B cell (primary cell): ENCODE results near the gene SCOC. TPM values are rescaled to one million over a fixed set of nuclear protein-coding genes. Genes with fewer than 3 reads are reported as not detected.

Source experiments
- ATAC-seq: fragments of 200-7000 bp; cut with Tn5 transposase; one replicate; pipeline ENCODE4 v1.10.0; 2021; ENCODE audit warnings: low read depth, mild to moderate bottlenecking, moderate number of reproducible peaks, moderate library complexity
- CTCF ChIA-PET: fragments of 350-600 bp; sonication (Branson Sonifier 250); formaldehyde crosslinking; loops from one replicate; lab custom pipeline; 2021; ENCODE audit warnings: antibody characterized with exemption, inconsistent platforms; lab: Charles Lee
- POLR2A ChIA-PET: fragments of 350-600 bp; sonication (Branson Sonifier 250); formaldehyde crosslinking; loops from one replicate; lab custom pipeline; 2021; ENCODE audit warnings: antibody characterized with exemption; lab: Charles Lee
- DNase-seq: peaks from one replicate; pipeline ENCODE4 v3.0.0; 2013
- H2AFZ ChIP-seq: 2 replicates; pipeline ENCODE4 v1.6.1; 2012; ENCODE audit warnings: mild to moderate bottlenecking, low read depth, low read length; ENCODE audit not compliant: insufficient read depth, poor library complexity, severe bottlenecking
- H3K27ac ChIP-seq, 2 donors: 1 replicate in 1 of 2; 2 replicates in 1 of 2; pipeline ENCODE4 v1.5.1; 2012 to 2013; ENCODE audit warnings: low read length in 2 of 2, mild to moderate bottlenecking in 2 of 2, moderate library complexity in 1 of 2
- H3K27me3 ChIP-seq, 4 experiments: fragments of 200-600 bp in 1 of 4; sonication (generic) in 1 of 4; replicated peaks in 1 of 4; 1 replicate in 2 of 4; 2 replicates in 2 of 4; pipeline versions ENCODE4 v1.6.1 to v1.7.0; 2013 to 2016; ENCODE audit warnings: low read length in 3 of 4, mild to moderate bottlenecking in 2 of 4, mixed read lengths in 1 of 4, moderate library complexity in 1 of 4; ENCODE audit not compliant: insufficient read depth in 4 of 4, control insufficient read depth in 3 of 4; ENCODE audit errors: control extremely low read depth in 1 of 4
- H3K36me3 ChIP-seq, 2 experiments: replicated peaks in 1 of 2; 1 replicate in 1 of 2; 2 replicates in 1 of 2; pipeline versions ENCODE4 v1.6.1 to v1.7.1; 2013; ENCODE audit warnings: low read length in 1 of 2; ENCODE audit not compliant: insufficient read depth in 2 of 2, control insufficient read depth in 1 of 2; ENCODE audit errors: control extremely low read depth in 1 of 2, extremely low read depth in 1 of 2
- H3K4me1 ChIP-seq, 2 donors: fragments of 200-600 bp in 1 of 2; sonication (generic) in 1 of 2; 1 replicate in 1 of 2; 2 replicates in 1 of 2; pipeline versions ENCODE4 v1.5.1 to v1.6.1; 2013 to 2017; ENCODE audit warnings: low read length in 2 of 2; ENCODE audit not compliant: control insufficient read depth in 2 of 2, insufficient read depth in 2 of 2
- H3K4me2 ChIP-seq: replicated peaks from 2 replicates; pipeline ENCODE3; 2012; ENCODE audit warnings: mild to moderate bottlenecking, low read depth, low read length; ENCODE audit not compliant: poor library complexity, severe bottlenecking
- H3K4me3 ChIP-seq, 5 experiments: fragments of 200-600 bp in 1 of 5; sonication (generic) in 1 of 5; 1 replicate in 3 of 5; 2 replicates in 2 of 5; pipeline versions ENCODE4 v1.5.1 to v1.7.0; 2011 to 2016; ENCODE audit warnings: low read length in 4 of 5, mild to moderate bottlenecking in 4 of 5, low read depth in 2 of 5, control low read depth in 1 of 5, moderate library complexity in 1 of 5; ENCODE audit not compliant: insufficient read depth in 1 of 5; ENCODE audit errors: control extremely low read depth in 1 of 5, extremely low read depth in 1 of 5
- H3K79me2 ChIP-seq: fragments of 200-600 bp; sonication (generic); one replicate; pipeline ENCODE4 v1.6.0; 2016; ENCODE audit warnings: low read length; ENCODE audit not compliant: control insufficient read depth, insufficient read depth
- H3K9ac ChIP-seq: fragments of 200-600 bp; sonication (generic); 2 replicates; pipeline ENCODE4 v1.6.1; 2017; ENCODE audit warnings: mild to moderate bottlenecking, low read length, moderate library complexity
- H3K9me3 ChIP-seq, 3 donors: one replicate each; pipeline versions ENCODE4 v1.6.1 to v1.7.1; 2013; ENCODE audit warnings: low read length in 2 of 3; ENCODE audit not compliant: control insufficient read depth in 2 of 3, insufficient read depth in 1 of 3; ENCODE audit errors: control extremely low read depth in 1 of 3
- H4K20me1 ChIP-seq: 2 replicates; pipeline ENCODE4 v1.6.0; 2012; ENCODE audit warnings: mild to moderate bottlenecking, low read length; ENCODE audit not compliant: insufficient read depth, control insufficient read depth, poor library complexity, severe bottlenecking
- H3K27ac Mint-ChIP-seq: one replicate; pipeline ENCODE4 v1.8.0; 2021; ENCODE audit warnings: mixed read lengths
- H3K27me3 Mint-ChIP-seq: one replicate; pipeline ENCODE4 v1.8.0; 2021; ENCODE audit warnings: mixed read lengths
- H3K4me1 Mint-ChIP-seq: one replicate; pipeline ENCODE4 v1.8.0; 2021; ENCODE audit warnings: mixed read lengths
- H3K4me3 Mint-ChIP-seq: one replicate; pipeline ENCODE4 v1.8.0; 2021; ENCODE audit warnings: mixed read lengths
- H3K9me3 Mint-ChIP-seq: one replicate; pipeline ENCODE4 v1.8.0; 2022; ENCODE audit warnings: mixed read lengths; ENCODE audit not compliant: insufficient read depth
- CTCF ChIP-seq: fragments of 200-600 bp; IDR thresholded peaks from one replicate; pipeline ENCODE4 v1.8.0; 2022; ENCODE audit warnings: antibody characterized with exemption, mild to moderate bottlenecking
- EZH2 ChIP-seq: IDR thresholded peaks from 2 replicates; pipeline ENCODE4 v1.6.1; 2012; ENCODE audit warnings: borderline replicate concordance, low read depth, mild to moderate bottlenecking, moderate library complexity, low read length; ENCODE audit not compliant: insufficient read depth, poor library complexity, severe bottlenecking
- WGBS: methylation state at CpG from one replicate; pipeline ENCODE4 v1.1.5; 2013; ENCODE audit warnings: missing lambda C conversion rate; ENCODE audit not compliant: insufficient coverage; 5-methylcytosine and 5-hydroxymethylcytosine counted together
- intact Hi-C: fragments of 100-400 bp; cut with micrococcal nuclease; formaldehyde crosslinking; loops from one replicate; pipeline ENCODE4 v1.10.0; 2022
- polyA plus RNA-seq: library from polyadenylated mRNA; depleted of rRNA; stranded (reverse); fragments of >200 nt; gene quantifications from 2 replicates; pipeline ENCODE4 v1.2.3, GENCODE V29; 2012
- total RNA-seq, 2 donors: library from RNA; stranded (reverse); fragments of 120-200 nt in 1 of 2; gene quantifications; 1 replicate in 1 of 2; 2 replicates in 1 of 2; pipeline versions ENCODE4 v1.2.3 to v1.2.4, GENCODE V29; 2013 to 2022

The SCOC gene
- total and polyA plus RNA-seq, 2 donors (not counting 1 experiment from before 2014, with no cell fraction given): 4.6 to 18.4 TPM

- Histone ChIP-seq H3K4me1 (no peaks in the 10 kb centered on the region), H3K36me3 (no peaks in the 10 kb centered on the region), H3K9ac (no peak overlapping the region), H3K79me2 (no peaks in the 10 kb centered on the region), H3K27ac (no peak overlapping the region), H2AFZ (no peak overlapping the region), H3K9me3 (no peaks in the 10 kb centered on the region), H3K4me3 (no peak overlapping the region), H3K4me2 (no peak overlapping the region), H4K20me1 (no peaks in the 10 kb centered on the region), H3K27me3 (no peaks in the 10 kb centered on the region)
- no peak overlapping the region for H3K4me3 Mint-ChIP-seq
- no CpG with 5 or more reads among the region's 1 CpG for WGBS
- no peak overlapping the region for H3K27ac Mint-ChIP-seq
- no peaks in the 10 kb centered on the region for H3K27me3 Mint-ChIP-seq
- ChIA-PET CTCF (interaction anchor here (0.9 to 2.1 kb wide), 3 partner anchors 15 to 28 kb away, joined by 4 to 7 read pairs (median 6); partner anchors contain the start of gene SCOC), POLR2A (no interaction called here)
- intact Hi-C loops: no loop called here
- DNase-seq: no peak
- H3K4me1 Mint-ChIP-seq: no peaks in the 10 kb centered on the region
- no peak for ATAC-seq
- no peaks in the 10 kb centered on the region for H3K9me3 Mint-ChIP-seq
- TF ChIP-seq EZH2 (no peak), CTCF (no peak)
Measured at GRCh38 chr4:140388015-140388414, 14.6 kb downstream of the SCOC start.

DNA sequence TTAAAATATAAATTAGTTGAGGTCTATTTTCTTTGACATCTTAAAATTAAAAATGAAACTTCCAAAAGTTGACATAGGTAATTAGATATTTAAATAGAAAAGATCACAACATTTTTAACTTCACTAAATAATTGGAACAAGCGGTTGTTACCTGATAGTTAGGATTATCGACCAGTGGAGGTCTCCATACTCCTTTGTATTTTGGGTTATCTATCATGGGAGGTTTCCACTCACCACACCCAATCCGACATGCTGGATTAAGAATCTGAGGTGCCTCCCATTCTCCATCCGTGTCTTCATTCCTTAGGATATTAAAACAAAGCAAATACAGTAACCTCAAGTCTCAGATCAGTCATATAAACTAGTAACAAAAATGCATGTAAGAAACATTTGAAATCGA, 22.2 kb downstream of the SCOC start:
- no peak for ATAC-seq

More for the DNA sequence above, 22.2 kb downstream of the SCOC start:
- no peak overlapping the region for H3K27ac ChIP-seq
- no peaks in the 10 kb centered on the region for H4K20me1 ChIP-seq
- no peak overlapping the region for H3K4me3 ChIP-seq
- no peaks in the 10 kb centered on the region for H3K9me3 ChIP-seq
- H3K36me3 ChIP-seq: no peaks in the 10 kb centered on the region
- CTCF ChIA-PET: no interaction called here
- no peaks in the 10 kb centered on the region for H3K27me3 ChIP-seq
- no peaks in the 10 kb centered on the region for H3K79me2 ChIP-seq
- H2AFZ ChIP-seq: no peak overlapping the region
- no peak for TF ChIP-seq CTCF
- no peak for DNase-seq
- no peak overlapping the region for H3K4me3 Mint-ChIP-seq
- H3K4me1 Mint-ChIP-seq: no peaks in the 10 kb centered on the region
- no peaks in the 10 kb centered on the region for H3K4me1 ChIP-seq
- H3K9ac ChIP-seq: no peak overlapping the region
- H3K9me3 Mint-ChIP-seq: no peaks in the 10 kb centered on the region
- POLR2A ChIA-PET: no interaction called here
- intact Hi-C loops: no loop called here
- H3K27me3 Mint-ChIP-seq: peaks cover 14% of the 10 kb centered on the region
- no peak overlapping the region for H3K27ac Mint-ChIP-seq
- H3K4me2 ChIP-seq: no peak overlapping the region
- no CpG with 5 or more reads among the region's 5 CpGs for WGBS
